ENCODE data around the gene CYP2C9.
A peak's percentile ranks its signal among the peaks of the same experiment; 100 is the strongest.
"Not testable (repeated sequence)": the region's sequence is repeated elsewhere in the genome, so short reads cannot be mapped to it uniquely, and the experiment has no call there.

CYP2C9 gene

GRCh38 chr10:94938383-94938782 lies at the start of gene CYP2C9:
CYP2C9 (plus strand) TSS chr10:94938658; CDS start chr10:94938683, 25 bp downstream.
- no peak for DNase-seq

DNA sequence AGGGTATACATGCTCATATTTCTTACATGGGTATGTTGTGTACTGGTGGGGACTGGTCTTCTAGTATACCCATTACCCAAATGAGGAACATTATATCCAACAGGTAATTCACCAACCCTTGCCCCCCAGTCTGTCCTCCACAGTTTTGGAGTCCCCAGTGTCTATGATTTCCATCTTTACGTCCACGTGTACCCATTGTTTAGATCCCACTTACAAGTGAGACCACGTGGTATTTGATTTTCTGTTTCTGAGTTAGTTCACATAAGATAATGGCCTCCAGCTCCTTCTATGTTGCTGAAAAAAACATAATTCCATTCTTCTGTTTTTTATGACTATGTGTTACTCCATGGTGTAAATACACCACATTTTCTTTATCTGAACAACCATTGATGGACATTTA lies 49.3 kb upstream of the CYP2C9 start:
- no peak for DNase-seq

- DNase-seq: no peak
These were observed 48.0 kb upstream of the CYP2C9 start for GRCh38 chr10:94890264-94891022.

DNA sequence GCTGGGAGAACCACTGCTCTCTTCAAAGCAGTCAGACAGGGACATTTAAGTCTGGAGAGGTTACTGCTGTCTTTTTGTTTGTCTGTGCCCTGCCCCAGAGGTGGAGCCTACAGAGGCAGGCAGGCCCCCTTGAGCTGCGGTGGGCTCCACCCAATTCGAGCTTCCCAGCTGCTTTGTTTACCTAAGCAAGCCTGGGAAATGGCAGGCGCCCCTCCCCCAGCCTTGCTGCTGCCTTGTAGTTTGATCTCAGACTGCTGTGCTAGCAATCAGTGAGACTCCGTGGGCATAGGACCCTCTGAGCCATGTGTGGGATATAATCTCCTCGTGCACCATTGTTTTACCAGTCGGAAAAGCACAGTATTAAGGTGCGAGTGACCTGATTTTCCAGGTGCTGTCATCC lies 40.0 kb upstream of the CYP2C9 start:
- DNase-seq: not testable (repeated sequence)

DNA sequence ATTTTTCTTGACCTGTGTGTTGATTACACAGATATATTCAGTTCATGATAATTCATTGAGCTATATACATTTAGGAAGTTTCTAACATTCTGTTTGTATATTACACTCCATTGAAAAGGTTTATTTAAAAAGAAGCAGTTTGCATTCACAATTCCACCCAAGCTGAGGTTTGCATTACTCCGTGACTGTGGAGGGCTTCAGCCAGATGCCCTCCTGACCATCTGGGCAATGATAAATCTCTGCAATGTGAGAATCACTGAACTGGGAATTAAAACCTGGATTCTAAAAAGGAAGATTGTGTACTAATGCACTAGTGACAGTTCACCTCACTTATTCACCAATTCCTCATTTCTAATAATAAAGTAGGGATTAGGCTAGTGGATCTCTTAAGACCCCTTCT lies 36.4 kb upstream of the CYP2C9 start:
- DNase-seq: no peak

GRCh38 chr10:94902570-94902969 lies 35.9 kb upstream of the CYP2C9 start:
- no peak for DNase-seq

DNA sequence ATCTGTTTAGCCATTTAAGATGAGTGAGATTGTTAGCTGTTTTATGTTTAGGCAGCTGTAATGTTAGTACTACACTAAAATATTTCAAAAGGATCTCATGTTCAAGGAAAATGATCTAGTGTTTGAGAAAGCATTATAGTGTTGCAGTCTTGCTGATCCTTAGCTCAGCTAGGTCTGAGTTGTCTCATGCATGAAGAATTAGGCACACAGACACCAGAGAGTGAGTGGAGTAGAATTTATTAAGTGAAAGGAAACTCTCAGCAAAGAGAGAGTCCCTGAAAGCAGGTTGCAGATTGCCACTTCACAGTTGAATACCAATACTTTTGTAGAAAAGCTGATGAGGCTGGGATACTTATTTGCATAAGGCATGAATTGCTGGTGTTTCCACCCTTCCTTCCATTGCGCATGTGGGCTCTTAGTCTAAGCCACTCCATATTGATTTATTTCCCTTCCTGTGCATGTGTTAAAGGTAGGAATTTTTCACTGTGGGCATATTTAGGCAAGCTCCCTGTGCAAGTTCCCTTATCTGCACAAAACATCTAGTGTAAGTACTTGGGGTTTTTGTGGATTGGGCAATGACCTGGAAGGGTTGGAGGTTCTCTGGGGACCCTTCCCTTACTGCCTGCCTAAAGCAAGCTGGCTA lies 33.8 kb upstream of the CYP2C9 start:
- DNase-seq: not testable (repeated sequence)

DNA sequence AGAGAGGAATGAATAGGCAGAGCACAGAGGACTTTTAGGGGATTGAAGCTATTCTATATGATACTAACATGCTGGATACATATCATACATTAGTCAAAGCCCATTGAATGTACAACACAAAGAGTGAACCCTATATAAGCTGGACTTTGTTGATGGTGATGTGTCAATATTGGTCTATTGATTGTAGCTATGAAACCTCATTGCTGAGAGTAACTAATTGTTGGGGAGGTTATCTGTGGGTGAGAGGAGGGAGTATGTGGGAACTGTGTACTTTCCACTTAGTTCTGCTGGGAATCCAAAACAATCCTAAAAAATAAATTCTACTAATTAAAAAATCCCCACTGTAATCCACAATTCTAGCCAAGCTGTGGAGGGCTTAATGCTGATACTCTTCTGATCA lies 22.0 kb upstream of the CYP2C9 start:
- no peak for DNase-seq

GRCh38 chr10:94936721-94937120 lies 1.7 kb upstream of the CYP2C9 start:
- no peak for DNase-seq

GRCh38 chr10:94943432-94944103 lies 5.1 kb downstream of the CYP2C9 start:
- not testable (repeated sequence) for DNase-seq

DNA sequence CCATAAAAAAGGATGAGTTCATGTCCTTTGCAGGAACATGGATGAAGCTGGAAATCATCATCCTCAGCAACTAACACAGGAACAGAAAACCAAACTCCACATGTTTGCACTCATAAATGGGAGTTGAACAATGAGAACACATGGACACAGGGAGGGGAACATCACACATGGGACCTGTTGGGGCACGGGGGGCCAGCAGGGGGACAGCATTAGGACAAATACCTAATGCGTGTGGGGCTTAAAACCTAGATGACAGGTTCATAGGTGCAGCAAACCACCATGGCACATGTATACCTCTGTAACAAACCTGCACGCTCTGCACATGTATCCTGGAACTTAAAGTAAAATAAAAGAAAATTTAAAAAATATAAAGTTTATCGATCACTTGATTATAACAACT lies 7.7 kb downstream of the CYP2C9 start:
- not testable (repeated sequence) for DNase-seq

DNA sequence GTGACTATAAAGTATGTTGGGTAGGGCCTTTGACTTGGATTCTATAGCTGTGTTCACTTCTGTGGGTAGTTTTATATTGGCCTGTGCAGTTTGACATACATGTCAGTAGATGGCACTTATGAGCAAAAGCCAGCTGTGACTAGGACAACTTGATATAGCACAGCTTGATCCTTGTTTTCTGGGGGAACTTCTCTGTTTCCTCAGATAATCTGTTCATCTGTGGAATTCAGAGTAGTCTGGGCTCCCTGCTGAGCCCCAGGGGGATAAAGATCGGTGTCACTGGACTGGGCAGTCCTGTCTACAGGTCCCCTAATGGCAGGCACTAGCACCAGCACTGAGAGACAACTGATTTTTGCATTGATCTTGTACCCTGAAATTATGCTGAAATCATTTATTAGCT lies 25.4 kb downstream of the CYP2C9 start:
- DNase-seq: peak; percentile 4 to 43

DNA sequence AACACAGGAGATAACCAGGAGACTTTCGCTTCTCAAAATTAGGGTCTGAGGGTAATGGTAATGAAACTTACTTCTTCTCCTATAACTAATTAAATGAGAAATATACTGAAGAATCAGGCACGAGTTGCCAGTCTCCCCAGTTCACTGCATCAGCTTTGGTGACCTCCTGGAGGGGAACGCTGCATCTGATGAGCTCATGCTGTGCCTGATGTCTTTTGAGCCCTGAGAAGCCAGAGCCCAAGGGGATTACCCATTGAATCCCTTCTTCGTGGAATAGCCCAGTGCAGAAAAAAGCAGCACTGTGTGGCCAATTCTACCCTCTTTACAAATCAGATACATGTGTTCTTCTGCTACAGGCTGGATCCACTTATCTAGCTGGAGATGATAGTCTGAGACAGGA lies 45.1 kb downstream of the CYP2C9 start:
- no peak for DNase-seq

DNA sequence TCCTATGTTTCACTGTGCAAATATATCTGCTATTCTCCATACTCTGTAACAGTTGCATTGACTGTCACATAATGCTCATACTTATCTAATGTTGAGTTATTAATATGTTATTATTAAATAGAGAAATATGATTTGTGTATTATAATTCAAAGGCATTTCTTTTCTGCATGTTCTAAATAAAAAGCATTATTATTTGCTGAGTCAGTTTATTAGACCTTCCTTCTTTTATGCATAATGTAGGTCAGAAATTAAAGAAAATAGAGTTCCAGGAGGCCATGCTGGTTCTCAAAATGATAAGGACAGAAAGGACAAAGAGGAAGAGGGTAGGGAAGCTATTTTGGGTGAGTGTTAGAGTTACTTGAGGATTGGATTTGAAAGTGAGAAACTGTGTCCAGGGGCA lies 50.7 kb downstream of the CYP2C9 start:
- no peak for DNase-seq

DNA sequence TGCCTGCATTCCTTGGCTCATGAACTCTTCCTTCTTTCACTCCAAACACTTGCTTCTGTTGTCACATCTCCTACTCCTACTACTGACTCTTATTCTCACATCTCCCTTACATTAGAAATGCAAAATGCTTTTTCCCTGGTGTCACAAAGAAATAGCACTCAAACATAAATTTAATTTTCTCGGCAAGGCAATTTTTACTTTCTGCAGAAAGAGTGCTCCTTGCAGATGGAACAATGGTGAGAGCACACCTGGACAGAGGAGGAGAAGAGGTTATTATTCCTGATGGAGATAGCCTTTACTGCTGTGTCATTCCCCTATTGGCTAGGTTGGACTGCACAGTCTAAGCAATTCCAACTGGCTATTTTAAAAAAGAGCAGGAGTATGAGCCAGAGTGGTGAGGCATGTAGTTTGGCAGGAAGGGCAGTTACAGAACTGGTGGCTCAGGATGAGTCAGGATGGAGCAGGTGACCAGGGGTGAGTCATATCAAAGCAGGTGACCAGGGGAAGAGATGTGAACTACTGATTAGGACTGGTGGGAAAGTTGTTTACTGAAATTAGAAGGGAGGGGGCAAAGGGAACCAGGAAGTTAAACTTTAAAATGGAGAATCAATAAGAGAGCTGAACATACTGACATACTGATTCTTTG lies 52.9 kb downstream of the CYP2C9 start:
- DNase-seq: no peak

DNA sequence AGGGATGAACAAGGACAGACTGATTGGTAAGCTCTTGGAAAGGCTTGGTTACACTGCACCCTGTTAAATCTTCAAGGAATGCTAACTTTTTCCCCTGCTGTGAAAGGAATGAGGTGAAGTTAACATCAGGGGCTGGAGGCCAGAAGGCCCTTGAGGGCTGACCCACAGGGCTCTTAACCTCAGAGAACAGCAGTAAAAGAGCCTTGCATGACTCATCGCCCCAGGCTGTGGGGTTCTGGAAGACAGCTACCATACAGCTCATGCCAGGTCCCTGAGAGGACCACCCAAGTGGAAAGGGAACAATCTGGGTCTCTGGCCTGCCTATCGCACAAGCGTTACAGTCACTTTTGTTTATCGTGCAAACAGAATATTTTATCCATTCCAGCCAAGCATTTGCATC lies 54.4 kb downstream of the CYP2C9 start:
- DNase-seq: no peak

GRCh38 chr10:94997741-94998174 lies 59.3 kb downstream of the CYP2C9 start:
- no peak for DNase-seq

- no peak for DNase-seq
These were observed 88.0 kb downstream of the CYP2C9 start for GRCh38 chr10:95026461-95026860.

DNA sequence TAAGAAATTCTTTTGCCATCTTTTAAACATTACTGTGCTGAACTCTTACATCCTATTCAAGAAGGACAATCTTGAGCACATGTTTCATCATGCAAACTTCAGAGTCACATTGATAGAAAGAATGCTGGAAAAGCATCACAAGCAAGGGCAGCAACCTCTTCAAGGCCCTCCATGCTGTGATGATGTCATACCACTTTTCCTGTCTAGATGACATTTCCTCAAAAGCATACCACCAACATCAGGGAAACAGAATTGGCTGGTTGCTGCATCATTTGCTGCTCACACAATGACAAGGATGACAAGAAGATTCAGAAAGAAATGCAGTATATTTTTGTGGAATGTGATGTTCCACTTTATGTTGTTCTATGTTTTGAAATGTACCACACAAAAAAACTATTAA lies 93.2 kb downstream of the CYP2C9 start:
- no peak for DNase-seq

GRCh38 chr10:95034401-95034800 lies 95.9 kb downstream of the CYP2C9 start:
- DNase-seq: no peak

GRCh38 chr10:95035332-95036295 lies 97.2 kb downstream of the CYP2C9 start:
- DNase-seq: no peak

- DNase-seq: no peak
These were observed 100.8 kb downstream of the CYP2C9 start for GRCh38 chr10:95039281-95039680.
